K562 (cell line): ENCODE results near the gene UBA1. TPM values are rescaled to one million over a fixed set of nuclear protein-coding genes. Genes with fewer than 3 reads are reported as not detected.

Source experiments
- ATAC-seq: fragments of 200-7000 bp; cut with Tn5 transposase; 3 replicates; pipeline ENCODE4 v1.9.1; 2020; ENCODE audit warnings: moderate library complexity
- BruUV-seq: library from RNA; stranded (reverse); fragments of 400-500 nt; replicated peaks from 2 replicates; lab custom pipeline; 2021; lab: Mats Ljungman, UMichigan
- CTCF ChIA-PET: fragments of 300-600 bp; formaldehyde crosslinking; extraction: SDS; loops from one replicate; lab custom pipeline; 2021; ENCODE audit warnings: low intra/inter-chr PET ratio; lab: Yijun Ruan, JAX
- POLR2A ChIA-PET: fragments of 300-600, 350-650 bp; sonication (Branson Sonifier 250); formaldehyde crosslinking; extraction: SDS; loops from one replicate; lab custom pipeline; 2021; ENCODE audit warnings: antibody characterized with exemption, inconsistent platforms; lab: Yijun Ruan, JAX
- DNase-seq, 4 experiments: peaks; one replicate each; pipeline versions ENCODE4 v3.0.0 to v3.0.0-alpha.2; 2011 to 2018; ENCODE audit warnings: low spot score in 3 of 4, mixed read lengths in 3 of 4; ENCODE audit errors: extremely low read depth in 1 of 4
- FAIRE-seq: peaks from 2 replicates; lab custom pipeline; 2011; peaks lifted over from hg19 to GRCh38; lab: Jason Lieb, UNC
- H2AFZ ChIP-seq: 2 replicates; pipeline ENCODE4 v1.6.0; 2011; ENCODE audit warnings: low read depth, low read length, control low read depth, inconsistent platforms
- H3K27ac ChIP-seq: fragments of 200-600 bp; 3 replicates; pipeline ENCODE4 v1.8.0; 2011; ENCODE audit warnings: low read depth, mild to moderate bottlenecking, control low read depth, inconsistent platforms, low read length, moderate library complexity, mixed read lengths; ENCODE audit errors: extremely low read depth
- H3K27me3 ChIP-seq, 2 experiments: fragments of 300-600 bp in 1 of 2; 2 replicates in 1 of 2; 3 replicates in 1 of 2; pipeline versions ENCODE4 v1.6.0 to v1.8.0; 2011; ENCODE audit warnings: inconsistent platforms in 2 of 2, low read length in 2 of 2, mild to moderate bottlenecking in 1 of 2, mixed read lengths in 1 of 2, moderate library complexity in 1 of 2; ENCODE audit not compliant: control insufficient read depth in 2 of 2, insufficient read depth in 2 of 2
- H3K36me3 ChIP-seq: fragments of 300-600 bp; 3 replicates; pipeline ENCODE4 v1.8.0; 2011; ENCODE audit warnings: mild to moderate bottlenecking, low read length, inconsistent platforms; ENCODE audit not compliant: control insufficient read depth, insufficient read depth
- H3K4me1 ChIP-seq, 2 experiments: fragments of 200-600 bp in 1 of 2; replicated peaks in 1 of 2; 2 replicates in 1 of 2; 3 replicates in 1 of 2; pipeline versions ENCODE4 v1.5.1 to v1.8.0; 2011; ENCODE audit warnings: inconsistent platforms in 2 of 2, low read length in 2 of 2, mild to moderate bottlenecking in 1 of 2, mixed read lengths in 1 of 2, moderate library complexity in 1 of 2; ENCODE audit not compliant: control insufficient read depth in 2 of 2, insufficient read depth in 2 of 2
- H3K4me2 ChIP-seq: 2 replicates; pipeline ENCODE4 v1.6.1; 2011; ENCODE audit warnings: low read length, control low read depth, inconsistent platforms, mixed read lengths; ENCODE audit not compliant: insufficient read depth
- H3K4me3 ChIP-seq: fragments of 200-600 bp; sonication (generic), shearing (Covaris generic); 2 replicates; pipeline ENCODE4 v1.5.1; 2016; ENCODE audit warnings: control low read depth, inconsistent platforms
- H3K79me2 ChIP-seq: fragments of 200-600 bp; 3 replicates; pipeline ENCODE4 v1.8.0; 2011; ENCODE audit warnings: low read length, inconsistent platforms; ENCODE audit not compliant: control insufficient read depth, insufficient read depth
- H3K9ac ChIP-seq, 2 experiments: 2 replicates each; pipeline versions ENCODE4 v1.6.0 to v1.6.1; 2011; ENCODE audit warnings: low read depth in 2 of 2, low read length in 2 of 2, control low read depth in 1 of 2, inconsistent platforms in 1 of 2, mild to moderate bottlenecking in 1 of 2, mixed read lengths in 1 of 2; ENCODE audit not compliant: insufficient read depth in 1 of 2
- H3K9me1 ChIP-seq: one replicate; pipeline ENCODE4 v1.6.0; 2011; ENCODE audit warnings: inconsistent platforms, mild to moderate bottlenecking, low read length, moderate library complexity; ENCODE audit not compliant: control insufficient read depth, insufficient read depth
- H3K9me3 ChIP-seq: replicated peaks from 2 replicates; pipeline ENCODE4 v1.5.1; 2011; ENCODE audit warnings: low read depth, low read length, inconsistent platforms; ENCODE audit not compliant: control insufficient read depth, insufficient read depth
- H4K20me1 ChIP-seq: replicated peaks from 2 replicates; pipeline ENCODE4 v1.6.1; 2011; ENCODE audit warnings: low read length, inconsistent platforms, mixed read lengths; ENCODE audit not compliant: control insufficient read depth, insufficient read depth
- MAFK ChIP-seq: IDR thresholded peaks from 2 replicates; pipeline ENCODE4 v1.6.1; 2011; ENCODE audit warnings: low read length, improper control_type of control experiment
- NRF1 ChIP-seq, 2 experiments: fragments of 450-650 bp; IDR thresholded peaks in 1 of 2; conservative IDR thresholded peaks in 1 of 2; 2 replicates each; pipeline ENCODE4 v1.6.1; 2014; ENCODE audit warnings: mild to moderate bottlenecking in 2 of 2
- PBX2 ChIP-seq, 2 experiments: IDR thresholded peaks in 1 of 2; conservative IDR thresholded peaks in 1 of 2; 2 replicates each; pipeline ENCODE4 v1.6.1; 2016; ENCODE audit warnings: low read depth in 2 of 2, mild to moderate bottlenecking in 1 of 2, missing compliant biosample characterization in 1 of 2, missing genetic modification characterization in 1 of 2, moderate library complexity in 1 of 2
- TCF7 ChIP-seq: sonication (generic); IDR thresholded peaks from 2 replicates; pipeline ENCODE4 v1.6.1; 2016; ENCODE audit warnings: antibody characterized with exemption, borderline replicate concordance
- THRAP3 ChIP-seq: fragments of 450-650 bp; IDR thresholded peaks from 2 replicates; pipeline ENCODE4 v1.6.1; 2016; ENCODE audit warnings: mild to moderate bottlenecking, inconsistent platforms, borderline replicate concordance
- ZNF197 ChIP-seq: fragments of 200-800 bp; sonication (Bioruptor generic); IDR thresholded peaks from 2 replicates; pipeline ENCODE4 v1.6.1; 2016; ENCODE audit warnings: low read depth, missing genetic modification characterization, missing compliant biosample characterization
- ZNF551 ChIP-seq: fragments of 250-450 bp; sonication (Bioruptor Pico); IDR thresholded peaks from 2 replicates; pipeline ENCODE4 v1.5.0; 2021; ENCODE audit warnings: mild to moderate bottlenecking, moderate library complexity
- ZNF668 ChIP-seq: fragments of 250-450 bp; sonication (Bioruptor Pico); IDR thresholded peaks from 2 replicates; pipeline ENCODE4 v1.8.0; 2022; ENCODE audit warnings: mild to moderate bottlenecking, inconsistent platforms
- WGBS: fragments of 100-300 bp; shearing (Covaris generic); methylation state at CpG from one replicate; pipeline ENCODE4 v1.1.6; 2016; ENCODE audit warnings: low coverage, mixed read lengths; ENCODE audit not compliant: insufficient coverage; ENCODE audit errors: missing lambda C conversion rate; 5-methylcytosine and 5-hydroxymethylcytosine counted together
- in situ Hi-C: fragments of 300-500 bp; cut with MboI; formaldehyde crosslinking; loops from 4 replicates; pipeline ENCODE4 v1.15.0; 2018; ENCODE audit warnings: inconsistent platforms, mixed read lengths
- intact Hi-C: fragments of 100-400 bp; cut with micrococcal nuclease; formaldehyde crosslinking; loops from 2 replicates; pipeline ENCODE4 v1.14.2; 2022
- polyA plus RNA-seq, 8 experiments: library from polyadenylated mRNA; depleted of rRNA in 4 of 8; stranded (reverse) in 5 of 8; unstranded in 3 of 8; fragments of >200 nt; fragmentation: Nextera tagmentation in 2 of 8; fragmentation: Illumina TruSeq in 1 of 8; extraction: Ambion mirVana in 2 of 8; extraction: Trizol in 1 of 8; gene quantifications; 2 replicates each; pipeline versions ENCODE4 v1.2.1 to v1.2.3, GENCODE V29; 2011 to 2014; ENCODE audit warnings: inconsistent platforms in 1 of 8, missing spikeins in 1 of 8
- total RNA-seq, 7 experiments: library from RNA; depleted of rRNA in 6 of 7; stranded (reverse); fragments of >200 nt in 6 of 7; fragmentation: Illumina TruSeq in 2 of 7; extraction: Trizol in 2 of 7; gene quantifications; 2 replicates each; pipeline versions ENCODE4 v1.2.1 to v1.2.3, GENCODE V29; 2011 to 2021; ENCODE audit warnings: low replicate concordance in 1 of 7
- TF ChIP-seq, protein P1 (sequence below): fragments of 250-450 bp; sonication (Bioruptor Pico); IDR thresholded peaks from 2 replicates; pipeline ENCODE4 v1.5.1; 2021; ENCODE audit warnings: mild to moderate bottlenecking

Gene UBA1
- total and polyA plus RNA-seq, 9 of the 15 experiments (the other 6 are each of a cell fraction or from before 2014, with no cell fraction given) = 32.0 to 174 (median 93.6) TPM

- no peaks in the 10 kb centered on the region for H4K20me1 ChIP-seq
- H3K27me3 ChIP-seq = no peaks in the 10 kb centered on the region
- in situ Hi-C loops = no loop called here
- CTCF ChIA-PET = no interaction called here
- no peaks in the 10 kb centered on the region for H3K4me1 ChIP-seq
- BruUV-seq = no TSS peak
- WGBS = 65% methylated on average over 8 of the region's 10 CpGs
- ATAC-seq (no peak), DNase-seq (no peak), FAIRE-seq (no peak)
- no peaks in the 10 kb centered on the region for H3K9me1 ChIP-seq
- no peaks in the 10 kb centered on the region for H3K36me3 ChIP-seq
- no peak overlapping the region for H3K27ac ChIP-seq
- no peaks in the 10 kb centered on the region for H3K9me3 ChIP-seq
- TF ChIP-seq ZNF197 (CRISPR knock-in tag) (no peak), NRF1 (conservative IDR thresholded peaks at IDR 0.05 in 1 of 2, IDR thresholded peaks at IDR 0.05 in 1 of 2) (no peak), THRAP3 (no peak), ZNF668 (CRISPR knock-in tag) (no peak), TCF7 (no peak), ZNF551 (CRISPR knock-in tag) (no peak), MAFK (no peak), PBX2 (CRISPR knock-in tag; IDR thresholded peaks at IDR 0.05; ENCODE audit: low read depth) (no peak), PBX2 (tag; conservative IDR thresholded peaks at IDR 0.05; ENCODE audit: low read depth) (no peak)
- TF ChIP-seq, protein P1, sequence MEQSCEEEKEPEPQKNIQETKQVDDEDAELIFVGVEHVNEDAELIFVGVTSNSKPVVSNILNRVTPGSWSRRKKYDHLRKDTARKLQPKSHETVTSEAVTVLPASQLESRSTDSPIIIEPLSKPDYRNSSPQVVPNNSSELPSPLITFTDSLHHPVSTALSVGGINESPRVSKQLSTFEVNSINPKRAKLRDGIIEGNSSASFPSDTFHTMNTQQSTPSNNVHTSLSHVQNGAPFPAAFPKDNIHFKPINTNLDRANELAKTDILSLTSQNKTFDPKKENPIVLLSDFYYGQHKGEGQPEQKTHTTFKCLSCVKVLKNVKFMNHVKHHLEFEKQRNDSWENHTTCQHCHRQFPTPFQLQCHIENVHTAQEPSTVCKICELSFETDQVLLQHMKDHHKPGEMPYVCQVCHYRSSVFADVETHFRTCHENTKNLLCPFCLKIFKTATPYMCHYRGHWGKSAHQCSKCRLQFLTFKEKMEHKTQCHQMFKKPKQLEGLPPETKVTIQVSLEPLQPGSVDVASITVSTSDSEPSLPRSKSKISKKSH (CRISPR knock-in tag) = no peak
- H3K4me2 ChIP-seq = no peak overlapping the region
- no peak overlapping the region for H2AFZ ChIP-seq
- no peaks in the 10 kb centered on the region for H3K79me2 ChIP-seq
- no peak overlapping the region for H3K4me3 ChIP-seq
- intact Hi-C loops = no loop called here
- no peak overlapping the region for H3K9ac ChIP-seq
- POLR2A ChIA-PET = interaction anchor here (0.6 kb wide), 1 partner anchor 10 kb away, joined by 3 read pairs; no protein-coding TSS in a partner anchor
Observed at GRCh38 chrX:47245156-47245555, 51.5 kb downstream of the UBA1 start.
